SK-N-SH (cell line): ENCODE data around the gene NRL. TPM values are rescaled to one million over a fixed set of nuclear protein-coding genes. Genes with fewer than 3 reads are reported as not detected.

Source experiments
- CTCF ChIA-PET: fragments of 300-600, 350-600 bp; formaldehyde crosslinking; extraction: SDS; loops from one replicate; lab custom pipeline; 2021; lab: Yijun Ruan, JAX
- POLR2A ChIA-PET: fragments of 350-600 bp; sonication (Branson Sonifier 250); formaldehyde crosslinking; extraction: SDS; loops from one replicate; lab custom pipeline; 2020; ENCODE audit warnings: antibody characterized with exemption, inconsistent platforms; lab: Yijun Ruan, JAX
- DNase-seq: peaks from one replicate; pipeline ENCODE4 v3.0.0; 2012
- H2AFZ ChIP-seq: fragments of 200-600 bp; sonication (generic); 2 replicates; pipeline ENCODE4 v1.8.1; 2016; ENCODE audit warnings: antibody characterized with exemption, mild to moderate bottlenecking, low read depth
- H3F3A ChIP-seq: fragments of 200-600 bp; sonication (generic); replicated peaks from 2 replicates; pipeline ENCODE3; 2016; ENCODE audit warnings: antibody characterized with exemption, mild to moderate bottlenecking; ENCODE audit not compliant: insufficient read depth
- H3K27ac ChIP-seq, 2 experiments: fragments of 200-500 bp in 1 of 2; fragments of 200-600 bp in 1 of 2; sonication (Bioruptor generic) in 1 of 2; sonication (generic), shearing (Covaris generic) in 1 of 2; 2 replicates each; pipeline versions ENCODE4 v1.5.1 to v1.6.1; 2014 to 2016; ENCODE audit warnings: low read depth in 2 of 2, inconsistent platforms in 1 of 2, low read length in 1 of 2, mild to moderate bottlenecking in 1 of 2, mixed read lengths in 1 of 2
- H3K27me3 ChIP-seq: fragments of 200-600 bp; sonication (generic), shearing (Covaris generic); 2 replicates; pipeline ENCODE4 v1.6.1; 2016; ENCODE audit warnings: mixed run types; ENCODE audit not compliant: insufficient read depth
- H3K36me3 ChIP-seq, 2 experiments: fragments of 200-500 bp in 1 of 2; fragments of 200-600 bp in 1 of 2; sonication (Bioruptor generic) in 1 of 2; sonication (generic) in 1 of 2; replicated peaks in 1 of 2; 2 replicates each; pipeline versions ENCODE3 to v1.5.1; 2014 to 2016; ENCODE audit warnings: low read length in 1 of 2, mild to moderate bottlenecking in 1 of 2; ENCODE audit not compliant: insufficient read depth in 2 of 2, control insufficient read depth in 1 of 2
- H3K4me1 ChIP-seq, 2 experiments: fragments of 200-500 bp in 1 of 2; fragments of 200-600 bp in 1 of 2; sonication (Bioruptor generic) in 1 of 2; sonication (generic), shearing (Covaris generic) in 1 of 2; 2 replicates each; pipeline versions ENCODE4 v1.5.1 to v1.6.1; 2014 to 2016; ENCODE audit warnings: low read depth in 1 of 2, low read length in 1 of 2, mixed run types in 1 of 2; ENCODE audit not compliant: insufficient read depth in 2 of 2, control insufficient read depth in 1 of 2
- H3K4me2 ChIP-seq: fragments of 200-600 bp; sonication (generic), shearing (Covaris generic); 2 replicates; pipeline ENCODE4 v1.6.1; 2017; ENCODE audit warnings: mixed run types
- H3K4me3 ChIP-seq, 2 experiments: fragments of 200-500 bp in 1 of 2; fragments of 200-600 bp in 1 of 2; sonication (Bioruptor generic) in 1 of 2; sonication (generic), shearing (Covaris generic) in 1 of 2; 2 replicates each; pipeline versions ENCODE4 v1.5.1 to v1.8.1; 2014 to 2016; ENCODE audit warnings: low read depth in 2 of 2, inconsistent platforms in 1 of 2, low read length in 1 of 2, mild to moderate bottlenecking in 1 of 2, mixed read lengths in 1 of 2, moderate library complexity in 1 of 2
- H3K79me2 ChIP-seq: fragments of 200-600 bp; sonication (generic); 2 replicates; pipeline ENCODE4 v1.8.1; 2017; ENCODE audit warnings: mild to moderate bottlenecking; ENCODE audit not compliant: insufficient read depth
- H3K9ac ChIP-seq: fragments of 200-600 bp; sonication (generic); 2 replicates; pipeline ENCODE4 v1.6.1; 2017; ENCODE audit warnings: mixed run types
- H3K9me2 ChIP-seq: fragments of 200-600 bp; sonication (generic); 2 replicates; pipeline ENCODE4 v1.6.1; 2017; ENCODE audit warnings: mixed run types
- H3K9me3 ChIP-seq: fragments of 200-600 bp; sonication (generic); 2 replicates; pipeline ENCODE4 v1.6.1; 2017; ENCODE audit warnings: mixed run types, mild to moderate bottlenecking, moderate library complexity
- H4K20me1 ChIP-seq: fragments of 200-600 bp; sonication (generic); 2 replicates; pipeline ENCODE4 v1.6.1; 2017; ENCODE audit warnings: mild to moderate bottlenecking, mixed run types; ENCODE audit not compliant: insufficient read depth
- ELF1 ChIP-seq: IDR thresholded peaks from 2 replicates; pipeline ENCODE4 v1.4.0; 2012
- EP300 ChIP-seq, 2 experiments: IDR thresholded peaks; 2 replicates each; pipeline versions ENCODE4 v1.4.0 to v1.6.1; 2012; ENCODE audit warnings: borderline replicate concordance in 1 of 2, low read depth in 1 of 2, low read length in 1 of 2
- FOSL2 ChIP-seq: IDR thresholded peaks from 2 replicates; pipeline ENCODE4 v1.4.0; 2012; ENCODE audit warnings: low read depth, mild to moderate bottlenecking, moderate library complexity, borderline replicate concordance
- GATA2 ChIP-seq: sonication (generic); formaldehyde crosslinking; IDR thresholded peaks from 2 replicates; pipeline ENCODE4 v1.5.0; 2020; ENCODE audit warnings: mild to moderate bottlenecking, missing genetic modification reagents
- JUND ChIP-seq: IDR thresholded peaks from 2 replicates; pipeline ENCODE4 v1.4.0; 2012
- NFIC ChIP-seq: IDR thresholded peaks from 2 replicates; pipeline ENCODE4 v1.4.0; 2012; ENCODE audit warnings: borderline replicate concordance
- POLR2AphosphoS5 ChIP-seq: IDR thresholded peaks from 2 replicates; pipeline ENCODE4 v1.6.1; 2012; ENCODE audit warnings: low read depth, low read length
- RAD21 ChIP-seq: IDR thresholded peaks from 2 replicates; pipeline ENCODE4 v1.6.1; 2012; ENCODE audit warnings: mild to moderate bottlenecking, low read length
- RCOR1 ChIP-seq: fragments of 150-350 bp; IDR thresholded peaks from 2 replicates; pipeline ENCODE4 v1.6.1; 2017; ENCODE audit warnings: antibody characterized with exemption, low read length
- RXRA ChIP-seq: IDR thresholded peaks from 2 replicates; pipeline ENCODE4 v1.4.0; 2012; ENCODE audit warnings: low read depth, mild to moderate bottlenecking, borderline replicate concordance
- TAF1 ChIP-seq: IDR thresholded peaks from 2 replicates; pipeline ENCODE4 v1.6.1; 2012; ENCODE audit warnings: low read depth, mild to moderate bottlenecking, low read length, moderate library complexity, borderline replicate concordance
- TCF12 ChIP-seq: IDR thresholded peaks from 2 replicates; pipeline ENCODE4 v1.4.0; 2012
- TEAD4 ChIP-seq: IDR thresholded peaks from 2 replicates; pipeline ENCODE4 v1.4.0; 2012; ENCODE audit warnings: mild to moderate bottlenecking, borderline replicate concordance; ENCODE audit not compliant: insufficient read depth
- WGBS: methylation state at CpG from one replicate; pipeline ENCODE4 v1.1.6; 2017; ENCODE audit warnings: low lambda C conversion rate; 5-methylcytosine and 5-hydroxymethylcytosine counted together
- polyA plus RNA-seq, 3 experiments: library from polyadenylated mRNA; depleted of rRNA; stranded (reverse); fragments of >200 nt; gene quantifications; 2 replicates each; pipeline ENCODE4 v1.2.3, GENCODE V29; 2012
- TF ChIP-seq, protein P1 (sequence below): IDR thresholded peaks from 2 replicates; pipeline ENCODE4 v1.6.1; 2012; ENCODE audit warnings: mild to moderate bottlenecking, low read depth, low read length, moderate library complexity
- TF ChIP-seq, protein P2 (sequence below): fragments of 150-350 bp; IDR thresholded peaks from 2 replicates; pipeline ENCODE4 v1.6.1; 2016; ENCODE audit warnings: mild to moderate bottlenecking, low read depth, low read length
- TF ChIP-seq, protein P3 (sequence below): IDR thresholded peaks from 2 replicates; pipeline ENCODE4 v1.4.0; 2012; ENCODE audit warnings: low read depth, borderline replicate concordance
- TF ChIP-seq, protein P4 (sequence below): fragments of 200-600 bp; sonication (generic); IDR thresholded peaks from 2 replicates; pipeline ENCODE4 v1.6.1; 2017; ENCODE audit warnings: antibody characterized with exemption, mild to moderate bottlenecking, moderate library complexity

NRL gene
- polyA plus RNA-seq, 1 of the 3 experiments (the other 2 are of a cell fraction): 0.76 TPM

DNA sequence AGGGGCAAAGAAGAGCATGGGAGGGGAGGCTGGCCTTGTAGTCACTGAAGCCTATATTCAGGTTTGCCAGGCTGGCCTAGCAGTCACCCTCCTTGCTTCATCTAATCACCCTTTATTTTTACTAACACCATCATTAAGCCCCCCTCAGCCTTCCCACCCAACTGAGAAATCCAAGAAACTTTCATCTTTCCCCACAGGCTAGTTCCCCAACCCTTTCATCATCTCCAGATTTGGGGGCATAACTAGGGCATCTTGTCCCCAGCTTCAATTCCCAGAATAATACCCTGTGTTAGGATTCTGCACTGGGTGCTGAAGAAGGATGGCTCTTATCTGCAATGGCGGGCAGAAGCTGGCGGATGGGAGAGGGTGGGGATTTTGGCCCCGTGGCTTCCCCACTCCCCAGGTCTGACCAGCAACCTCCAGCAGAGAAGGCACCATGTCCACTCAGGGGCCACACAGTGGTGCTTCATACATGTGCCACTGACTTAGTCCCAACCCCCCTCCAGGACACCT is 13.7 kb downstream of the NRL start:
- no peak for DNase-seq
- Histone ChIP-seq H3K27ac (no peak overlapping the region), H4K20me1 (no peaks in the 10 kb centered on the region), H3K4me3 (no peak overlapping the region), H3K9me2 (no peaks in the 10 kb centered on the region), H3K9me3 (no peaks in the 10 kb centered on the region), H3K79me2 (peaks cover under 1% of the 10 kb centered on the region; the same call in 1 of the 2 replicates), H3K27me3 (no peaks in the 10 kb centered on the region), H3K9ac (no peak overlapping the region), H3K4me1 (peaks cover 0 to 3% of the 10 kb centered on the region in 2 experiments; a peak in 1 of 4 replicates), H3K36me3 (peaks cover 3 to 23% of the 10 kb centered on the region in 2 experiments), H2AFZ (no peak overlapping the region), H3K4me2 (no peak overlapping the region), H3F3A (no peaks in the 10 kb centered on the region)
- CTCF ChIA-PET: interaction anchor here (0.6 to 25.4 kb wide), 4 partner anchors 5 to 469 kb away, joined by 3 to 1159 read pairs (median 111); partner anchors contain the start of genes CARMIL3, CPNE6 and IRF9
- 95% methylated on average over 3 of the region's 3 CpGs for WGBS
- TF ChIP-seq, protein P1, sequence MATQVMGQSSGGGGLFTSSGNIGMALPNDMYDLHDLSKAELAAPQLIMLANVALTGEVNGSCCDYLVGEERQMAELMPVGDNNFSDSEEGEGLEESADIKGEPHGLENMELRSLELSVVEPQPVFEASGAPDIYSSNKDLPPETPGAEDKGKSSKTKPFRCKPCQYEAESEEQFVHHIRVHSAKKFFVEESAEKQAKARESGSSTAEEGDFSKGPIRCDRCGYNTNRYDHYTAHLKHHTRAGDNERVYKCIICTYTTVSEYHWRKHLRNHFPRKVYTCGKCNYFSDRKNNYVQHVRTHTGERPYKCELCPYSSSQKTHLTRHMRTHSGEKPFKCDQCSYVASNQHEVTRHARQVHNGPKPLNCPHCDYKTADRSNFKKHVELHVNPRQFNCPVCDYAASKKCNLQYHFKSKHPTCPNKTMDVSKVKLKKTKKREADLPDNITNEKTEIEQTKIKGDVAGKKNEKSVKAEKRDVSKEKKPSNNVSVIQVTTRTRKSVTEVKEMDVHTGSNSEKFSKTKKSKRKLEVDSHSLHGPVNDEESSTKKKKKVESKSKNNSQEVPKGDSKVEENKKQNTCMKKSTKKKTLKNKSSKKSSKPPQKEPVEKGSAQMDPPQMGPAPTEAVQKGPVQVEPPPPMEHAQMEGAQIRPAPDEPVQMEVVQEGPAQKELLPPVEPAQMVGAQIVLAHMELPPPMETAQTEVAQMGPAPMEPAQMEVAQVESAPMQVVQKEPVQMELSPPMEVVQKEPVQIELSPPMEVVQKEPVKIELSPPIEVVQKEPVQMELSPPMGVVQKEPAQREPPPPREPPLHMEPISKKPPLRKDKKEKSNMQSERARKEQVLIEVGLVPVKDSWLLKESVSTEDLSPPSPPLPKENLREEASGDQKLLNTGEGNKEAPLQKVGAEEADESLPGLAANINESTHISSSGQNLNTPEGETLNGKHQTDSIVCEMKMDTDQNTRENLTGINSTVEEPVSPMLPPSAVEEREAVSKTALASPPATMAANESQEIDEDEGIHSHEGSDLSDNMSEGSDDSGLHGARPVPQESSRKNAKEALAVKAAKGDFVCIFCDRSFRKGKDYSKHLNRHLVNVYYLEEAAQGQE: no peak
- TF ChIP-seq FOSL2 (no peak), RAD21 (no peak), JUND (no peak), TCF12 (no peak), POLR2AphosphoS5 (no peak), EP300 (IDR thresholded peaks at IDR 0.05; ENCODE audit: borderline replicate concordance in 1 of 2, low read depth in 1 of 2, low read length in 1 of 2) (no peak), ELF1 (no peak), TEAD4 (no peak), NFIC (no peak), RCOR1 (no peak), RXRA (no peak), TAF1 (no peak), GATA2 (CRISPR knock-in tag) (no peak)
- TF ChIP-seq, protein P2, sequence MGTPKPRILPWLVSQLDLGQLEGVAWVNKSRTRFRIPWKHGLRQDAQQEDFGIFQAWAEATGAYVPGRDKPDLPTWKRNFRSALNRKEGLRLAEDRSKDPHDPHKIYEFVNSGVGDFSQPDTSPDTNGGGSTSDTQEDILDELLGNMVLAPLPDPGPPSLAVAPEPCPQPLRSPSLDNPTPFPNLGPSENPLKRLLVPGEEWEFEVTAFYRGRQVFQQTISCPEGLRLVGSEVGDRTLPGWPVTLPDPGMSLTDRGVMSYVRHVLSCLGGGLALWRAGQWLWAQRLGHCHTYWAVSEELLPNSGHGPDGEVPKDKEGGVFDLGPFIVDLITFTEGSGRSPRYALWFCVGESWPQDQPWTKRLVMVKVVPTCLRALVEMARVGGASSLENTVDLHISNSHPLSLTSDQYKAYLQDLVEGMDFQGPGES: no peak
- TF ChIP-seq, protein P3, sequence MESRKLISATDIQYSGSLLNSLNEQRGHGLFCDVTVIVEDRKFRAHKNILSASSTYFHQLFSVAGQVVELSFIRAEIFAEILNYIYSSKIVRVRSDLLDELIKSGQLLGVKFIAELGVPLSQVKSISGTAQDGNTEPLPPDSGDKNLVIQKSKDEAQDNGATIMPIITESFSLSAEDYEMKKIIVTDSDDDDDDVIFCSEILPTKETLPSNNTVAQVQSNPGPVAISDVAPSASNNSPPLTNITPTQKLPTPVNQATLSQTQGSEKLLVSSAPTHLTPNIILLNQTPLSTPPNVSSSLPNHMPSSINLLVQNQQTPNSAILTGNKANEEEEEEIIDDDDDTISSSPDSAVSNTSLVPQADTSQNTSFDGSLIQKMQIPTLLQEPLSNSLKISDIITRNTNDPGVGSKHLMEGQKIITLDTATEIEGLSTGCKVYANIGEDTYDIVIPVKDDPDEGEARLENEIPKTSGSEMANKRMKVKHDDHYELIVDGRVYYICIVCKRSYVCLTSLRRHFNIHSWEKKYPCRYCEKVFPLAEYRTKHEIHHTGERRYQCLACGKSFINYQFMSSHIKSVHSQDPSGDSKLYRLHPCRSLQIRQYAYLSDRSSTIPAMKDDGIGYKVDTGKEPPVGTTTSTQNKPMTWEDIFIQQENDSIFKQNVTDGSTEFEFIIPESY: no peak
- TF ChIP-seq, protein P4, sequence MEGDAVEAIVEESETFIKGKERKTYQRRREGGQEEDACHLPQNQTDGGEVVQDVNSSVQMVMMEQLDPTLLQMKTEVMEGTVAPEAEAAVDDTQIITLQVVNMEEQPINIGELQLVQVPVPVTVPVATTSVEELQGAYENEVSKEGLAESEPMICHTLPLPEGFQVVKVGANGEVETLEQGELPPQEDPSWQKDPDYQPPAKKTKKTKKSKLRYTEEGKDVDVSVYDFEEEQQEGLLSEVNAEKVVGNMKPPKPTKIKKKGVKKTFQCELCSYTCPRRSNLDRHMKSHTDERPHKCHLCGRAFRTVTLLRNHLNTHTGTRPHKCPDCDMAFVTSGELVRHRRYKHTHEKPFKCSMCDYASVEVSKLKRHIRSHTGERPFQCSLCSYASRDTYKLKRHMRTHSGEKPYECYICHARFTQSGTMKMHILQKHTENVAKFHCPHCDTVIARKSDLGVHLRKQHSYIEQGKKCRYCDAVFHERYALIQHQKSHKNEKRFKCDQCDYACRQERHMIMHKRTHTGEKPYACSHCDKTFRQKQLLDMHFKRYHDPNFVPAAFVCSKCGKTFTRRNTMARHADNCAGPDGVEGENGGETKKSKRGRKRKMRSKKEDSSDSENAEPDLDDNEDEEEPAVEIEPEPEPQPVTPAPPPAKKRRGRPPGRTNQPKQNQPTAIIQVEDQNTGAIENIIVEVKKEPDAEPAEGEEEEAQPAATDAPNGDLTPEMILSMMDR: no peak
- TF ChIP-seq, all 33 proteins: peak for 0
- POLR2A ChIA-PET: interaction anchor here (1.0 to 1.1 kb wide), 2 partner anchors 8 to 22 kb away, joined by 3 to 5 read pairs; no protein-coding TSS in a partner anchor
